DMS114 treated with DMSO at 0.1 percent for 48 hours (cell line): ENCODE measurements around the gene RAB43.
"Not testable (repeated sequence)": the region's sequence is repeated elsewhere in the genome, so short reads cannot be mapped to it uniquely, and the experiment has no call there.

Experiments used
- DNase-seq: peaks from one replicate; lab custom pipeline; 2025; ENCODE audit not compliant: unreplicated experiment; lab: John Stamatoyannopoulos, UW

The RAB43 gene

DNA sequence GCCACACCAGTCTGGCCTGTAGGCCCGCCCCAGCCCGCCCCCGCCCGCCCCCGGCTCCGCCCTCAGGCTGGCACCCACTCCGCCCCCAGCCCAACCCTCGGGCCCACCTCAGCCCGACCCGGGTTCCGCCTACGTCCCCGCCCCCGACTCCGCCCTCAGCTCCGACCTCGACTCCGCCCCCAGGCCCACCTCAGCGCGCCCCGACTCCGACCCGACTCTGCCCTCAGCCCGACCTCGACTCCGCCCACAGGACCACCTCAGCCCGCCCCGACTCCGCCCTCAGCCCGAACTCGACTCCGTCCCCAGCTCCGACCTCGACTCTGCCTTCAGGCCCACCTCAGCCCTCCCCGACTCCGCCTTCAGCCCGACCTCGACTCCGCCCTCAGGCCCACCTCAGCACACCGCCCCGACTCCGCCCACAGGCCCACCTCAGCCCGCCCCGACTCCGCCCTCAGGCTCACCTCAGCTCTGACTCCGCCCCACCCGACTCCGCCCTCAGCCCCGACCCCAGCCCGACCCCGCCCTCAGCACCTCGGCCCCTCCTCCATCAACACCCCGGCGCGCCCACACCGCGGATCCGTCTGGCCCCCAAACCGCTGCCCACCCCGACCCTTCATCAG lies at the start of gene RAB43:
Gene RAB43, minus strand, starts transcription at position 13 of the 620 bp plus-strand sequence. CDS start 315 bp downstream, outside the sequence.
- DNase-seq = peak; percentile 80

DNA sequence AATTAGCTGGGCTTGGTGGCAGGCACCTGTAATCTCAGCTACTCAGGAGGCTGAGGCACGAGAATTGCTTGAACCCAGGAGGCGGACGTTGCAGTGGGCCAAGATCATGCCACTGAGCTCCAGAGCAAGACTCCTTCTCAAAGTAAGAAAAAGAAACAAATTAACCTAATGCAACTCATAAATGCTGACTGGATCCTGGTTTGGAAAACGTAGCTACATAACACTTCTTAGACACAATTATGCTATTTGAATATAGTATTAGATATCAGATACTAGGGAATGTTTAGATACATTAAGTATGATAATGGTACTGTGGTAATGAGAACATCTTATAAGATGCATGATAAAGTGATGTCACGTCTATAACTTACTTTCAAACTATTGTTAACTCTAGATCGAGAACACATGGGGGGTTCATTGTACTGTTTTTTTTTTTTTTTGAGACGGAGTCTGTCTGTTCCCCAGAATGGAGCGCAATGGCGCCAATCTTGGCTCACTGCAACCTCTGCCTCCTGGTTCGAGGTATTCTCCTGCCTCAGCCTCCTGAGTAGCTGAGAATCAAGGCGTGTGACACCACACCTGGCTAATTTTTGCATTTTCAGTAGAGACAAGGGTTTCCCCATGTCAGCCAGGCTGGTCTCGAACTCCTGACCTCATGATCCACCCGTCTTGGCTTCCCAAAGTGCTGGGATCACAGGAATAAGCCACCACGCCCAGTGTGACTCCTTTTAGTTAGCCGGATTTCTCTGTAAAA lies 45.2 kb upstream of the RAB43 start:
- no peak for DNase-seq

DNA sequence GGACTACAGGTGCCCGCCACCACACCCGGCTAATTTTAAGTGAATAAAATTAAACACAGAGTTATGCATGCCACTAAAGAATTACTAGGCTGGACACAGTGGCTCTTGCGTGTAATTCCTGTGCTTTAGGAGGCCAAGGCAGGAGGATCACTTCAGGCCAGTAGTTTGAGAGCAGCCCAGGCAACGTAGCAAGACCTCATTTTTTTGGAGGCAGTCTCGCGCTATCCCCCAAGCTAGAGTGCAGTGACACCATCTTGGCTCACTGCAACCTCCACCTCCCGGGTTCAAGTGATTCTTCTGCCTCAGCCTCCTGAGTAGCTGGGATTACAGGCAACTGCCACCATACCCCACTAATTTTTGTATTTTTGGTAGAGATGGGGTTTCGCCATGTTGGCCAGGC lies 44.0 kb upstream of the RAB43 start:
- DNase-seq = not testable (repeated sequence)

DNA sequence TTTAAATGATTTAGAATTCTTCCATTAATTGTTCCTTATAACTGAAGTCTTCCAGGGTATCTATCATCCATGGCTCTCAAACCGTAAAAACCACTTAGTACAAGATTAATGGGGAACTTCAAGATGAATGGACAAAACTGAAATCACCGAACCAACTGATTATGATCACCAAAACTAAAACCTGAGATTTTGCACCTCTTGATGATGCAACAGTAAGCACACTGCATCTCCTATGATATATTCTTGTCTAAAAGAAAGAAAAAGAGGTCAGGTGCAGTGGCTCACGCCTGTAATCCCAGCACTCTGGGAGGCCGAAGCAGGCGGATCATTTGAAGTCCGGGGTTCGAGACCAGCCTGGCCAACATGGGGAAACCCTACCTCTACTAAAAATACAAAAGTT lies 42.9 kb upstream of the RAB43 start:
- DNase-seq = no peak

DNA sequence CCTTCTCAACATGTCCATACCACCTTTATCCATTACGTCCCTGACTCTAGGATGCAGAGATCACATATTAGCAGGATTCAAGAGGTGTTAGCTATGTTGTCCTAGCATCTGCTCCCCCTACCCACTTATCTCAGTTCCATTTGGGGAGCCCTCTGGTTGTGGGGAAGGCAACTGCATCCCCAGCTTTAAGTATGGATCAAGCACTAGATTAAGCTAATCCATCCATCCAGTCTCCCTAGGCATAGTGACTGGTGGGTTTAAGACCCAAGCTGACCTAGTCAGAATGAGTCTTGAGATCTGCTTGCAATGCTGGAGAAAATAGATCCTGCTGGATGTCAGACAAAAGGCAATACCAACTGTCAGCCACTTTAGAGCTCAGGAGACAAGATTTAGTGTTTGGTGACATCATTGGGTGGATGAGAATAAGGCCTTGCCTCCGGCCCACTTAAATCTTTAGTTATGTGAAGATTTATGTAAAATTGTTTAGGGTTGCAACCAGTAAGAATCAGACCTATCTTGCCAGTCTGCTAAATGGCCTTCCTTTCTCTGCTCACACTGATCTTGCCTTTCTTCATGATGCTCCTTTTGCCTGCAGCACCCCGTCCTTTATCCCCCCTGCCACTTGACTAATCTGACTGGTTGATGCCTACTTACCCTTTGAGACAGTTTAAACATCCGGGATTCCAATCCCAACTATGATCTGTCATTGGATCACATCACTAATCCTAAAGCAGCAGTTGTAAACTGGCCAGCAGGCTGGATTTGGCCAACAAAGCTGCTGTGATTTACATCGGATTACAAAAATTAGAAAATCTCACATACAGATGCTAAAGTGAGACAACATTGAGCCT lies 41.4 kb upstream of the RAB43 start:
- no peak for DNase-seq

DNA sequence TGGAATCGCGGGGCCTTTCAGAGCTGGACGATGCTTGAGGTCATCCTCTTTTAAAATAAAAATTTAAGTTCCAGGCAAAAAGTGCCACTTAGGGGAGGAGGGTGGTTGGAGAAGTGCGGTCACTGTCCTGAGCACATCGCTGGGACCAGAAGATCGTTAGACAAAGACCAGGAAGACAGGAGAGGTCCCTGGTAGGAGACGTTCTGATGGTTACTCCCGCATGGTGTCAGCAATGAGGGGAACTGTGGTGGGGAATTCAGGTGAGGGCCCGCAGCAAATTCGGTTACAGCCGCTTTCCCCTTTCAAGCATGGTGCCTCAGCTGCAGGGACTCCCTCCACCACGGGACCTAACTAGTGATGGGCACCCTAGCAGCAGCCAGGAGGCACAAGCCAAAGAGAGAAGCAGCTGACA lies 40.3 kb upstream of the RAB43 start:
- DNase-seq = peak; percentile 23

DNA sequence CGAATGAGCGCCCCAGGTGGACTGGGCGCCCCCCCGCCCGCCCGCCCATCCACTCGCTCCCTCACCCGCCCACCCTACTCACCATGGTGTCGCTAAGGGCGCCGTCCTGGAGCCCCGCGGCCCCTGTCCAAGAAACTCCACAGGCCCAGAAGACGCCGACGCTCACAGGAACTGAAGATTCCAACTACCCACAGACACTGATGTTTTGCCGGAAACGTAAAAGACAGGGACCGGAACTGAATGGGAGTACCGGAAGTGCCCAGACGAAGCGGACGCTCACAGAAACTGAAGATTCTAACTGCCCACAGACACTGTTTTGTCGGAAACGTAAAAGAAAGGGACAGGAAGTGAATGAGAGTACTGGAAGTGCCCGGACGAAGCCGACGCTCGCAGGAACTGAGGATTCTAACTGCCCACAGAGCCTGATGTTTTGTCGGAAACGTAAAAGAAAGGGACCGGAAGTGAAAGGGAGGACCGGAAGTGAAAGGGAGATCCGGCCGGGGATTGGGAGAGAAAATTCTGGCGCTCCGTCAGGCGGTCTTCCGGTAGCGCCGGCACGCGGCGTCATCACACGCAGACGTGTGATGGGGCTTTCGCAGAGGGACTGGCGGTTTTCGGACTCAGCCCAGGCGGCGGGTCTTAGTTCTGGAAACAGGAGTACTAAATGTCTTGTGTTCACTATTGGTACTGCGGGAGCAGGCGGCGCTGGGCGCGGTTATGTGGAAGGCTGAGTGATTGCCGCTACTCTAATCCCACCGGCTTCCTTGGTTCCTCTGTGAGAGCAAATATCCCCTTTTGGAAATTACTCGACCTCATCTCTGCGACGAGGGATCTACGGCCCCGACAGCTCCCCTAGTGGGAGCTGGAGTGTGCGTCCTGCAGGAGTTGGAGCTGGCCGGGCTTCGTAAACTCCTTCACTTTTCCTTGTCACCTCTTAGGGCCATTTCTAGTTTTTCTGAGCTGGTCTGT lies 39.6 kb upstream of the RAB43 start, which contains the start of gene ISY1:
Gene ISY1, minus strand, starts transcription at position 173 of the 969 bp plus-strand sequence. Its CDS starts 88 bp downstream, at position 85.
- peak; percentile 99 for DNase-seq

DNA sequence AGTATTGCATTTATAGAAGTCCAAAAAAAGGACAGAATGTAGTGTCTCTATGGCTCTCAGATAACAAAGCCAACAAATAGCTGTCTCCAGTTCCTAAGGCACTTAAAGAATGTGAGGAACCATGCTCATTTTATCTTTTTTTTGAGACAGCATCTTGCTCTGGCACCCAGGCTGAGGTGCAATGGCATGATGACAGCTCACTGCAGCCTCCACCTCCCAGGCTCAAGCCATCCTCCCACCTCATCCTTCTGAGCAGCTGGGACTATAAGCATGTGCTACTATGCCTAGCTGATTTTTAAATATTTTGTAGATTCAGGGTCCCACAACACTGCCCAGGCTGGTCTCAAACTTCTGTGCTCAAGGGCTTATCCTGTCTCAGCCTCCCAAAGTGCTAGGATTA lies 23.2 kb upstream of the RAB43 start:
- DNase-seq = no peak

DNA sequence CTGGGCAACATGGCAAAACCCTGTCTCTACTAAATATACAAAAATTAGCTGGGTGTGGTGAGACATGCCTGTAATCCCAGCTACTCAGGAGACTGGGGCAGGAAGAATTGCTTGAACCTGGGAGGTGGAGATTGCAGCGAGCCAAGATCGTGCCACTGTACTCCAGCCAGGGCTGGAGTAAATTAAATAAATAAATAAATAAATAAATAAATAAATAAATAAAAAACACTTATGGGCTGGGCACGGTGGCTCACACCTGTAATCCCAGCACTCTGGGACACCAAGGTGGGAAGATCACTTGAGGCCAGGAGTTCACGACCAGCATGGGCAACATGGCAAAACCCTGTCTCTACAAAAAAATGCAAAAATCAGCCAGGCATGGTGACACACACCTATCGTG lies 19.4 kb upstream of the RAB43 start:
- not testable (repeated sequence) for DNase-seq

DNA sequence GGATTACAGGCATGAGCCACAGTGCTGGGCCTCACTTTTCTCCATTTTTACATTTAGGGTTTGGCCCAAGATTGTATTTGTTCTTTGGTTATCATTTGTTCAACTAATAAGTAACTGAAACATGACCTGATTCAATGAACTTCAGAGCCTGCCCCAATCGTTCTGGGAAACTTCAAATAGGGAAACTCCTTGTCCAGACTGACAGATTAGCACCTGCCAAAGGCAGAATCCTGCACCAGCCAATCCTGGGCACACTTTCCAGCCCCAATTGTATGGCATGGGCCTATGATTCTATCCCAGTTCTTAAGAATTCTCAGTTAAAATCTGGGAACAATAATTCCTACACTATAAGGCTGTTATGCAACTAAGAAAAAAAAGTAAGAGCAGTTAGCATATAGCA lies 18.3 kb upstream of the RAB43 start:
- DNase-seq = no peak

DNA sequence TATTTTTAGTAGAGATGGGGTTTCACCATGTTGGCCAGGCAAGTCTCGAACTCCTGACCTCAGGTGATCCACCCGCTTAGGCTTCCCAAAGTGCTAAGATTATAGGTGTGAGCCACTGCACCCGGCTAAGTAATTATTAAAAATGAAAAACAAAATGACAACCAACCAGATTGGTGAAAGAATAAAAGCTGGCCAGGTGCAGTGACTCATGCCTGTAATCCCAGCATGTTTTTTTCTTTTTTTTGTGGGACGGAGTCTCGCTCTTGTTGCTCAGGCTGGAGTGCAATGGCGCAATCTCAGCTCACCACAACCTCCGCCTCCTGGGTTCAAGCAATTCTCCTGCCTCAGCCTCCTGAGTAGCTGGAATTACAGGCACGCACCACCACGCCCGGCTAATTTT lies 14.7 kb upstream of the RAB43 start:
- DNase-seq = not testable (repeated sequence)

DNA sequence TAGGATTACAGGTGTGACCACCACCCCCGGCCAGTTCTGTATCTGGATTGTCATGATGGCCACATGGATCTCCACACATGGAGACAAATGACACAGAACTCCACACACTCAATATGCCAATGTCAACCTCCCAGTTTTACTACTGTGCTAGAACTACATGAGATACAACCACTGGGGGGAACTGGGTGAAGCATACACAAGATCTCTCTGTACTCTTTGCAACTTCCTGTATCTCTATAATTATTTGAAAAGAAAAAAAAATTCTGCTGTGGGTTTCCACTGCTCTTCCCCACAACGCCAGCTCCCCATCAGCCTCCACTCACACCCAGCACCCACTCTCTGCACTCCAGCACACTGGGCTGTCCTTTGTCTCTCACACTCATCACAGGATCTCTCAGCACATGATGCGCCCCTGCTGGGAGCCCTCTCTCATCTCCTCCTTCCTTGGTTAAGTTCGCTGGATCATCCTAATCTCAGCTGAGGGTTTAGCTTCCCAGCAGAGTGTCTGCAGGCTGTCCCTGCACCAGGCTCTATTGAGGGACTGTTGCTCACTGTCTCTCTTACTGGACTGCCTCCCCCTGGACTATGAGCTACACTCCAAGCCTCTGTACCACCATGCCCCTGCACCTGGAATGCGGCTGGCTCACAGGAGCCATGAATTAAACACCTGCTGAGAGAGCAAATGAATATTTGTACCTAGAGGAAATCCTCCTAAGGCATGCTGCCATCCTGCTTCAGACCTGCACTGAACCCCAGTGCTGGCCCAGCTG lies 10.7 kb upstream of the RAB43 start:
- no peak for DNase-seq

DNA sequence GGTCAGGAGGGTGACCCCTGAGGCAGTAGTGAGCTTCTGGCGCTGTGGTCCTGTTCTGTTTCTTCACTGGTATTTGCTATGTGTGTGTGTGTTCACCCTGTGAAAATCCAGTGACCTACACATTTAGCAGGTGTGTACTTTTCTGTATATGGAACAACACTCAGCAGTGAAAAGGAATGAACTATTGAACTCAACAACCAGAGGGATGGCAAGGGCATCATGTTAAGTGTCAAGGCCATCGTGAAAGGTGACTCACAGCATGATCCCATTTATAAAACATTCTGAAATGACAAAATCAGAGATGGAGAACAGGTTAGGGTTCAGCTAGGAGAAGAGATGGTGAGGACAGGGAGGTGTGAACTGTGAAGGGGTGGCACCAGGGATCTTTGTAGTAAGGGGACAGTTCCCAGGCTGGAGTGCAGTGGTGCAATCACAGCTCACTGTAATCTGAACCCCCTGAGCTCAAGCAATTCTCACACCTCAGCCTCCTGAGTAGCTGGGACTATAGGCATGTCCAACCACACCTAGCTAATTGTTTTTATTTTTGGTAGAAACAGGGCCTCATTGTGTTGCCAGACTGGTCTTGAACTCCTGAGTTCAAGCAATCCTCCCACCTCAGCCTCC lies 10.0 kb upstream of the RAB43 start:
- DNase-seq = no peak

DNA sequence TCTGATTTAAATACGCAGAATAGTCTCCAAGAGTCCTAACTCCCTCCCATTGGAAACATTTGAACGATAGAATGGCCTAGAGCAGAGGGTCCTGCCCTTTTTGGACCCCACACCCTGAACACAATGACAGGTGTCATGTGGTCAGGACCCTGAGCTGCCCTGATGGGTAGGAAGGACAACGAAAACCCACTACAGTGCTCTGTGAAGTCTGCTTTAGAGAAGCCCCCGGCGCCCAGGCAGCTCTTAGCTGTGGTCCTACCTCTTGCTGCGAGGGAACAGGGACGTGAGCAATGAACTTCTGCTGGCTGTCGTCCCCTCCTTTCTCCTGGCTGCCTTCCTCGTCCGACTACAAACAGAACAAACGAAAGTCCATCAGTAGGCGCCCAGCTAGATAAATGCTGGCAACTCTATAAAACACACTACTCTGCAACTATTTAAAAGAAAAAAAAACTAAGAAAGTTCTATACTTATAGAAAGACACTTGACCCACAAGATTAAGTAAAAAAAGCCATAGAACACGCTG lies 8.7 kb upstream of the RAB43 start:
- no peak for DNase-seq

DNA sequence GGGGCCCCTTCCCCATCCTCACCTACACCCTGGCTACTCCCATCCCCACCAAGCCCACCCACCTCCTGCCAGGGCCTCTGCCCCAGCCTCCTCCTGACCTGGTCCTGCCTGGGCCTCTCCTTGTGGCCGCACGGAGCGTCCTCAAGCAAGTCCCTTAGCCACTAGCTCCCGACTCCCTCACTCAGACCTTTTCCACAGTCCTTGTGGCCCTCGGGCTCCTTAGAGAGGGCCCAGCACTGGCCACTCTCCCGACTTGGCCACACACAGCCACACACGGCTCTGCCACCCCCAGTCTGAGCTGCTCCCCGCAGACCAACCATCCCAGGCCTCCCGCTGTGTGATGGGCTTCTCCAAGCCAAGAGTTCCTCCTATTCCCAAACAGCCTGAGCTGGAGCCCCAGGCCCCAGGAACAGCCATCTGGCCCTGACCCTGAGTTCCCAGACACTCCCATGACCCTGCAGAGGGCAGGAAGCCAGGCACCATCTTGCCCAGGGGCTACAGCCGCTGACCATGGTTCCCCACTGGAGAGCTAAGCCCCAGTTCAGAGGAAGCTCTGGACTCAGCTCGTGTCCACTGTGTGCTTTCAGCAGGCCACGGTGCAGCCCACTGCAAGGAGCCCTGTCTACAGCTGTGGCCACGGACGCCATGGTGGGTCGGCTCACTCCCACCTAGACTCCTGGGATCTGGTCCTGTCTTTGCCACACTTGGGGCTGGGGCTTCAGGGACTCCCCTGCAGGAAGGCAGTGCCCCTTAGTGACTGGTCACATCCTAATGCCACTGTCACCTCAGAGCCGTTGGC lies 7.0 kb upstream of the RAB43 start:
- no peak for DNase-seq

DNA sequence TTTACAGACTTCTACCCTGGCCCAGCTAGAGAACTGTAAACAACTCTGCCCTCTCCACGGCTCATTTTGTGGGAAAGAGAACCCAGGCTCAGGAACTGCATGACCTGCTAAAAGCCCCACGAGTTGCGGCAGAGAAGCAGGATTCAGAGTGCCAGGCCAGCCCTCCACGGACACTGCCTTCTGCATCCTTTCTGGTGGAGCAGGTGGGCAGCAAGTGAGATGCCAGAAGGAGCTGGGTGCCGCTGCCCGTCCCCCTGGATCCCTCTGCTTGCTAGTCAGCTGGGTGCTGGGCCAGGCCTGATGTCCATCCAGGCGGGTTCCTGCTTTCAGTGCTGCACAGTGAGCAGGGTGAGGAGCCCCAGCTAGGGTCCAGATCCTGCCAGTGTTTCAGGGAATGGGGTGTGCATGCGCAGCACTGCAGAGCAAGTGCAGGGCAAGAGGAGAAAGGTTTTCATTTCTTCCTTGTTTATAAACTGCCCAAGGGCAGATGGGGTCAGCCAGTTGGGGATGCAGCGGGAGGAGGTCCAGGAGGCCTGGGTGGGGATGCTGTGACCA lies 5.2 kb upstream of the RAB43 start:
- DNase-seq = no peak

DNA sequence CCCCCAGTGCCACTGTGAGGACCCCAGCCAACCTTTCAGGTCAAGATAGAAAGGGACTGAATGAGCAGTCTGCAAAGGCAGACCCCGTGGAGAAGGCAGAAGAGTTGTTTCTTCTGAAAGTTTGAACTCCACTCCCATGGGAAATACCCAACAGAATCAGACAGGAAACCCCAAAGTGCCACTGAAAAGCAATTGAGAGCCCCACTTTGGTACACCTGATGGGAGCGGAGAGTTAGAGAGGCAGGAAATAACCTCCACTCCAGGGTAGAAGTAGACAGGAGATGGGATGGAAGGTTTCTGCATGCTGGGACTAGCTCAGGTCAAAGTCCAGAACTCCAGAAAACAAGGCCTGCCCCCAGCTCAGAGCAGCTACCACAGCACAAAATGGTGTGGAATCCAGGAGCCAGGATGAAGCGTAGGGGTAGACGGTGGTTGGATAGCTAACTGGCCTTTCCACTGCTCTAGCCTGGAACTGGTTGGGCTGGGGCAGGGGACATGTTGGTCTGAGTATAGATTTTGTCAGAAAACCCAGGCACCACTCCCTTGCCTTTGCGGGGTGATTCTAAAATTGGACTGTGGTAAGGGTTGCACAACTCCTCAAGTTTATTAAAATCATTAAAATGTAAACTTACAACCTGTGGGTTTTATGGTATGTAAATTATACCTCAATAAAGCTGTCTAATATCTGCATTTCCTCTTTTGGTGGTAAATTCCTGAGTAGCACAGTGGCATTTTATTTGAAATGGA lies 1.9 kb upstream of the RAB43 start:
- no peak for DNase-seq
